ENCODE data around the gene CSNK1D. TPM values are rescaled to one million over a fixed set of nuclear protein-coding genes. Genes with fewer than 3 reads are reported as not detected.
A peak's percentile ranks its signal among the peaks of the same experiment; 100 is the strongest.

The CSNK1D gene
- total and polyA plus RNA-seq, 2 experiments from 2014 or later = 55.3 to 66.4 TPM

DNA sequence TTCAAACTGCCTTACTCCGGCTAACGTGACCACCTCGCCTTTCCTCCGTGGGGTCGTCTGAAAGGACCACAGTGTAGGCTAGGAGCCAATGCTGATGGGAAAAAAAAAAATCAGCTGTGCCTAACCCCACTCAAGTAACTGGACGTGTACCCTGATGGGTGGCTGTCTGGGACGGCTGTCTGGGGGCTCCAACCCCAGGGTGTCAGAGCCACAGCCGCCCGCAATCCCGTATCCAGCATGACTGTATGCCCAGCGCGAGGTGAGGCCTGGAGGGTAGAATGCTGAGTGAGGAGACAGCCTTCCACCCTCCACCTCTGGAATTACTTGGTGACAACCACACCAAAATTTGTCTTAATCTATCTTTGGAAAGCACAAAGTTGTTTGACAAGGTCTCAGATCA lies 2.8 kb downstream of the CSNK1D start:
- Mint-ChIP-seq H3K9me3 (no peaks in the 10 kb centered on the region; the same call in 2 of the 3 replicates), H3K27ac (no peak overlapping the region), H3K4me1 (peaks cover 40% of the 10 kb centered on the region), H3K27me3 (ENCODE audit: insufficient read depth, low read depth, poor library complexity) (peaks cover 10% of the 10 kb centered on the region), H3K4me3 (peak overlapping the region; percentile 33; the same call in 2 of the 3 replicates), H3K36me3 (ENCODE audit: low read depth) (peaks cover 58% of the 10 kb centered on the region)
- Histone ChIP-seq H3K4me1 (ENCODE audit: insufficient read depth) (peaks cover 9% of the 10 kb centered on the region), H3K27ac (ENCODE audit: low read depth) (no peak overlapping the region), H3K4me2 (no peak overlapping the region), H2AFZ (no peak overlapping the region), H4K20me1 (replicated peaks; ENCODE audit: insufficient read depth) (peaks cover 66% of the 10 kb centered on the region), H3K9me2 (ENCODE audit: insufficient read depth) (no peaks in the 10 kb centered on the region), H3F3A (replicated peaks; ENCODE audit: low read depth) (no peaks in the 10 kb centered on the region), H3K4me3 (no peak overlapping the region), H3K27me3 (ENCODE audit: insufficient read depth) (no peaks in the 10 kb centered on the region), H3K79me2 (replicated peaks; ENCODE audit: insufficient read depth) (peaks cover 70% of the 10 kb centered on the region), H3K36me3 (ENCODE audit: insufficient read depth) (peaks cover under 1% of the 10 kb centered on the region)
- TF ChIP-seq ZNF331 (CRISPR knock-in tag; IDR thresholded peaks at IDR 0.05; ENCODE audit: low read depth) (no peak), JUNB (IDR thresholded peaks at IDR 0.05; ENCODE audit: unreplicated experiment) (no peak), EZH2phosphoT487 (IDR thresholded peaks at IDR 0.05; ENCODE audit: unreplicated experiment) (no peak), NANOG (IDR thresholded peaks at IDR 0.05; ENCODE audit: borderline replicate concordance) (no peak), ZNF114 (CRISPR knock-in tag; IDR thresholded peaks at IDR 0.05) (no peak), EZH2 (IDR thresholded peaks at IDR 0.05; ENCODE audit: low read depth, unreplicated experiment) (no peak), CREB1 (CRISPR knock-in tag; IDR thresholded peaks at IDR 0.05; ENCODE audit: low read depth) (no peak), STAT1 (IDR thresholded peaks at IDR 0.05; ENCODE audit: unreplicated experiment) (no peak), REST (IDR thresholded peaks at IDR 0.05; ENCODE audit: unreplicated experiment) (no peak), CTCF (conservative IDR thresholded peaks at IDR 0.05; ENCODE audit: low read depth in 2 of 2) (no peak), POLR2AphosphoS5 (IDR thresholded peaks at IDR 0.05; ENCODE audit: low read depth) (no peak)
- TF ChIP-seq, protein P1, sequence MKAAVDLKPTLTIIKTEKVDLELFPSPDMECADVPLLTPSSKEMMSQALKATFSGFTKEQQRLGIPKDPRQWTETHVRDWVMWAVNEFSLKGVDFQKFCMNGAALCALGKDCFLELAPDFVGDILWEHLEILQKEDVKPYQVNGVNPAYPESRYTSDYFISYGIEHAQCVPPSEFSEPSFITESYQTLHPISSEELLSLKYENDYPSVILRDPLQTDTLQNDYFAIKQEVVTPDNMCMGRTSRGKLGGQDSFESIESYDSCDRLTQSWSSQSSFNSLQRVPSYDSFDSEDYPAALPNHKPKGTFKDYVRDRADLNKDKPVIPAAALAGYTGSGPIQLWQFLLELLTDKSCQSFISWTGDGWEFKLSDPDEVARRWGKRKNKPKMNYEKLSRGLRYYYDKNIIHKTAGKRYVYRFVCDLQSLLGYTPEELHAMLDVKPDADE (IDR thresholded peaks at IDR 0.05) = no peak
- TF ChIP-seq, protein P2, sequence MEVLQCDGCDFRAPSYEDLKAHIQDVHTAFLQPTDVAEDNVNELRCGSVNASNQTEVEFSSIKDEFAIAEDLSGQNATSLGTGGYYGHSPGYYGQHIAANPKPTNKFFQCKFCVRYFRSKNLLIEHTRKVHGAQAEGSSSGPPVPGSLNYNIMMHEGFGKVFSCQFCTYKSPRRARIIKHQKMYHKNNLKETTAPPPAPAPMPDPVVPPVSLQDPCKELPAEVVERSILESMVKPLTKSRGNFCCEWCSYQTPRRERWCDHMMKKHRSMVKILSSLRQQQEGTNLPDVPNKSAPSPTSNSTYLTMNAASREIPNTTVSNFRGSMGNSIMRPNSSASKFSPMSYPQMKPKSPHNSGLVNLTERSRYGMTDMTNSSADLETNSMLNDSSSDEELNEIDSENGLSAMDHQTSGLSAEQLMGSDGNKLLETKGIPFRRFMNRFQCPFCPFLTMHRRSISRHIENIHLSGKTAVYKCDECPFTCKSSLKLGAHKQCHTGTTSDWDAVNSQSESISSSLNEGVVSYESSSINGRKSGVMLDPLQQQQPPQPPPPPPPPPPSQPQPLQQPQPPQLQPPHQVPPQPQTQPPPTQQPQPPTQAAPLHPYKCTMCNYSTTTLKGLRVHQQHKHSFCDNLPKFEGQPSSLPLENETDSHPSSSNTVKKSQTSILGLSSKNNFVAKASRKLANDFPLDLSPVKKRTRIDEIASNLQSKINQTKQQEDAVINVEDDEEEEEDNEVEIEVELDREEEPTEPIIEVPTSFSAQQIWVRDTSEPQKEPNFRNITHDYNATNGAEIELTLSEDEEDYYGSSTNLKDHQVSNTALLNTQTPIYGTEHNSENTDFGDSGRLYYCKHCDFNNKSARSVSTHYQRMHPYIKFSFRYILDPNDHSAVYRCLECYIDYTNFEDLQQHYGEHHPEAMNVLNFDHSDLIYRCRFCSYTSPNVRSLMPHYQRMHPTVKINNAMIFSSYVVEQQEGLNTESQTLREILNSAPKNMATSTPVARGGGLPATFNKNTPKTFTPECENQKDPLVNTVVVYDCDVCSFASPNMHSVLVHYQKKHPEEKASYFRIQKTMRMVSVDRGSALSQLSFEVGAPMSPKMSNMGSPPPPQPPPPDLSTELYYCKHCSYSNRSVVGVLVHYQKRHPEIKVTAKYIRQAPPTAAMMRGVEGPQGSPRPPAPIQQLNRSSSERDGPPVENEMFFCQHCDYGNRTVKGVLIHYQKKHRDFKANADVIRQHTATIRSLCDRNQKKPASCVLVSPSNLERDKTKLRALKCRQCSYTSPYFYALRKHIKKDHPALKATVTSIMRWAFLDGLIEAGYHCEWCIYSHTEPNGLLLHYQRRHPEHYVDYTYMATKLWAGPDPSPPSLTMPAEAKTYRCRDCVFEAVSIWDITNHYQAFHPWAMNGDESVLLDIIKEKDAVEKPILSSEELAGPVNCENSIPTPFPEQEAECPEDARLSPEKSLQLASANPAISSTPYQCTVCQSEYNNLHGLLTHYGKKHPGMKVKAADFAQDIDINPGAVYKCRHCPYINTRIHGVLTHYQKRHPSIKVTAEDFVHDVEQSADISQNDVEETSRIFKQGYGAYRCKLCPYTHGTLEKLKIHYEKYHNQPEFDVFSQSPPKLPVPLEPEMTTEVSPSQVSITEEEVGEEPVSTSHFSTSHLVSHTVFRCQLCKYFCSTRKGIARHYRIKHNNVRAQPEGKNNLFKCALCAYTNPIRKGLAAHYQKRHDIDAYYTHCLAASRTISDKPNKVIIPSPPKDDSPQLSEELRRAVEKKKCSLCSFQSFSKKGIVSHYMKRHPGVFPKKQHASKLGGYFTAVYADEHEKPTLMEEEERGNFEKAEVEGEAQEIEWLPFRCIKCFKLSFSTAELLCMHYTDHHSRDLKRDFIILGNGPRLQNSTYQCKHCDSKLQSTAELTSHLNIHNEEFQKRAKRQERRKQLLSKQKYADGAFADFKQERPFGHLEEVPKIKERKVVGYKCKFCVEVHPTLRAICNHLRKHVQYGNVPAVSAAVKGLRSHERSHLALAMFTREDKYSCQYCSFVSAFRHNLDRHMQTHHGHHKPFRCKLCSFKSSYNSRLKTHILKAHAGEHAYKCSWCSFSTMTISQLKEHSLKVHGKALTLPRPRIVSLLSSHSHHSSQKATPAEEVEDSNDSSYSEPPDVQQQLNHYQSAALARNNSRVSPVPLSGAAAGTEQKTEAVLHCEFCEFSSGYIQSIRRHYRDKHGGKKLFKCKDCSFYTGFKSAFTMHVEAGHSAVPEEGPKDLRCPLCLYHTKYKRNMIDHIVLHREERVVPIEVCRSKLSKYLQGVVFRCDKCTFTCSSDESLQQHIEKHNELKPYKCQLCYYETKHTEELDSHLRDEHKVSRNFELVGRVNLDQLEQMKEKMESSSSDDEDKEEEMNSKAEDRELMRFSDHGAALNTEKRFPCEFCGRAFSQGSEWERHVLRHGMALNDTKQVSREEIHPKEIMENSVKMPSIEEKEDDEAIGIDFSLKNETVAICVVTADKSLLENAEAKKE (CRISPR knock-in tag; IDR thresholded peaks at IDR 0.05) = no peak
- ATAC-seq (no peak), DNase-seq (ENCODE audit: low spot score) (no peak)
